ENCODE data around the gene H2BK1.

Gene H2BK1

GRCh38 chr7:151210087-151210854 is at the start of gene H2BK1:
Gene H2BK1 (minus strand): TSS chr7:151210488. CDS start chr7:151210318, 170 bp downstream.
- no peak for DNase-seq (ENCODE audit: low read depth)

DNA sequence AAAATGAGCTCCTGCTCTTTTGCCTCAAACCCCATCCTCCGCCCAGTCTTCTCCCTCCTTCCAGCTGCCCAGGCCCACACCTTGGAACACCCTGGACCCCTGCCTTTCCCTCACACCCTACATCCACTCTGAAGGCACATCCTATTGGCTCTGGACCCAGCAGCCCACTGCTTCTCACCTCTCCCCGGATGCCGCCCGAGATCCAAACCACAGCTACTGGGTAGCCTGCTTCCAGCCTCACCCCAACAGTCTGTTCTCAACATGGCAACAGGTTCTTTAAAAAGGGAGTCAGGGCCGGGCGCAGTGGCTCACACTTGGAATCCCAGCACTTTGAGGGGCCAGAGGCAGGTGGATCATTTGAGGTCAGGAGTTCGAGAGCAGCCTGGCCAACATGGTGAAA is 47.7 kb upstream of the H2BK1 start:
- DNase-seq (ENCODE audit: low read depth): no peak

GRCh38 chr7:151256410-151257045 is 46.2 kb upstream of the H2BK1 start:
- DNase-seq (ENCODE audit: low read depth): no peak

DNA sequence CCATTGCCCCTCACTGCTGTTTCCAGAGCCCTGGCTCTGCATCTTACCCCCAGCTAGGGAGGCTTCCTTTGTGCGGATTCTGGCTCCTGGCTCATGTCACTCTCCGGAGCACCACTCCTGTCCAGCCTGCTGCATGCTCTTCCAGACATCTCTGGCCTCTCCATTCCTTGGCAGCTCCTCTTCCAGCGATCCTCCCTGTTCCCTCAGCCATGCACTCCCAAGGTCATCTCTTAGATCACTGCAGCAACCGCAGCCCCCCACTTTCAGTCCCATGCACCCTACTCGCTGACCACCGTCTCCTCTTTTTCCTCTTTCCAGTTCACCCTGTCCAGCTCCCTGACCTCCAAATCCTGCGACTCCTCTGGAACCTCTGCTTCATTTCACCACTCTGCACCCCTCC is 45.1 kb upstream of the H2BK1 start:
- DNase-seq (ENCODE audit: low read depth): no peak

GRCh38 chr7:151254851-151255250 is 44.6 kb upstream of the H2BK1 start:
- DNase-seq (ENCODE audit: low read depth): no peak

DNA sequence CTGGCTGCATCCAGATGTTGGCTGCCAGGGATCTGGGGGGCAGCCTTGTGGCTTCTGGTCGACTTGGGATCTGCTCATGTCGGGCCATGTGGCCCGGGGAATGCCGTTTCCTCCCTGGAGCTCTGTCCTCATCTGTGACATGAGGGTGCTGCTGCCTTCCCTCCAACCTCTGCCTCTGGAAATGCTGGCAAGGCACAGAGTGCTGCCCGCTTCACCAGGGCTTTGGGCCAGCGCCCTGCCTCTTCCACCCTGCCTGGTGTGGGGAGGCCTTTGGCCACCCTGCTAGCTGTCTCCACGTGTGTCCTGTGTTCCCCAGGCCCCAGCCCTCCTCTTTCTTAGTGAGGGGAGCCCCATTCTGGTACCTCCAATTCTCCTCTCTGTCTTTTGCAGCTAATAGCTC is 44.0 kb upstream of the H2BK1 start:
- no peak for DNase-seq (ENCODE audit: low read depth)

DNA sequence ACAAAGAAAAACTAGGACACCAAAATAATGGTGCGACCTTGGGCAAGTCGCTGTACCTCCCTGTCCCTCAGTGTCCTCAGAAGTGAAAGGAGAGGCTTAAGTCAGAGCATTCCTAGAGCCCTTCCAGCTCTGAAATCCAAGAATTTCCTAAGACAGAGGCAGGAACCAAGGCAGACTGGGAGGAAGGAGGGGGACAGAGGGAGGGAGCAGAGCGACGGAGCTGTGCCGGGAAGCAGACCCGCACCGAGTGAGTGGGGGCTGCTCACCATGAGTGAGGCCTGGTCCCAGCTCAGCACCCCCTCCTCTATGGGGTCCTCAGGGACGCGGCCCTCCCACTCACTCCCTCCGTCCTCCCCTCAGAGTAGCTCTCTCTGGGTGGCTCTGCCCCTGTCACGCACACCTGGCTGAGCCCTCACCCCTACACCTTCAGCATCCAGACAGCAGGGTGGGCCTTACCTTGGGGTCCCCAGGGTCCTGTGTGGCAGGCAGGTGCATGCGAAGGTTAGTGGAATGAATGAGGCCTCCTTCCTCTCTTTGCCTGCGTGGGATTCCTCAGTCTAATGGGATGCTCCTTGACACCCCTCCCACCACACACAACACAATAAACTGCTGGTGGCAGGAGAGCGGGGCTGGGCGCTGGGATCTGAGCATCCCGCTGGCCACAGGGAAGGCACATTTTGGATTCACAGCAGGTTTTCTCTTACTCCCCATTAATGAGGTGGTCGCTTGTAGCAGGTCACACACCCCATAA is 42.8 kb upstream of the H2BK1 start:
- no peak for DNase-seq (ENCODE audit: low read depth)

GRCh38 chr7:151252561-151252835 is 42.2 kb upstream of the H2BK1 start:
- DNase-seq (ENCODE audit: low read depth): no peak

GRCh38 chr7:151251689-151252560 is 41.6 kb upstream of the H2BK1 start:
- DNase-seq (ENCODE audit: low read depth): no peak

GRCh38 chr7:151251328-151251688 is 41.0 kb upstream of the H2BK1 start:
- DNase-seq (ENCODE audit: low read depth): no peak

DNA sequence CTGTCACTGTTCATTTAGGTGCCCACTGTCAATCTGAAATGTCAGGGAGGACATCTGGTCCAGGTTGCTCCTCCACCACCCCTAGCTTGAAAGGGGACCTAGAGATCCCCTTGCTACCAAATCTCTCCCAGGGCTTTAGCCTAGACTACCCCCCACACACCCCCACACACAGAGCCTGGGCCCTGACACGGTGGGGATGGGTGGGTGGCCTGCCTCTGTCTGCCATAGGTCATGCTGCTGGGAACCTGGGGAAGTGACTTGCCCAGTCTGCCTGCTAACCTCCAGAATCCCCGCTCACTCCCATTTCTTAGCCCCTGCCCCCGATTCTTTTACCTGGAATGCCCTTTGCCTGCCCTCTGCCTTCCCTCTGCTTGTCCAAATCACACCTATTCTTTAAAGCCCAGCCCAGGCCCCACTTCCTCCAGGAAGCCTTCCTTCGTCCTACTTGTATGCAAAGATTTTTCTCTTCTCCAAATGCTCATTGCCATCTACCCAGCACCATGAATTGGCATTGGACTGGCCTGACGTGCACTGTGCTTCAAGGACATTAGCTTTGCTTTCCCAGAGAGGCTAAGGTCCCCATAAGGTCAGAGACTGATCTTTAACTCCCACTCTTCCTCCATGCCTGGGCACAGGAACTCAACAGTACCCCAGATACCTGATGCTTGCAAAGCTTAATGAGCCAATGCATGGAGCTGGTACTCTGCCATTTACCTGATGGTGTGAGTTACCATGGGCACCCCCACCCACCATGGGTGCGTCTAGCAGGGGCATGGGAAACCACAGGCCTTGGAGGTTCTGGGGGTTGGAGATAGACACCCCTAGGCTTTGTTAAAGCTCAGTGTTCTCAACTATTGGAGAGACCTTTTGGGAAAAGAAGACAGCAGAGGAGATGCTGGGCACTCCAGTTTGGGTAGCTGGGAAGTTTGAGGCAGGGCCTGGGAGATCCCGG is 40.2 kb upstream of the H2BK1 start:
- no peak for DNase-seq (ENCODE audit: low read depth)

DNA sequence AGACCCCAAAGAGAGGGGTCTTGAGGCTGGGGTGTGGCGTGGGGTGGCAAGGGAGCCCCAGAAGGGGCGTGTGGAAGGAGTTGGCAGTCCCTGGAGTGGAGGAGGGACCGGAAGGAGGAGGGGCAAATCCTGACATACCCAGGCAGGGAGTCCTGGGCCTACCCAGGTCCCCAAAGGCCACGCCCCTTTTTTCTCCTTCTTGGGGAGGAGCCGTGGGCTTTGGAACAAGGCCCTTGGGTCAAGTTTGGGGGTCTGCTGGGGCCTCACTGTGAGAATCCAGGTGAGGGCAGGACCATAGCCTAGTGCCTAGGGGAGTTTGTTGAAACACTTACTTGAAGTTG is 39.4 kb upstream of the H2BK1 start:
- DNase-seq (ENCODE audit: low read depth): no peak

DNA sequence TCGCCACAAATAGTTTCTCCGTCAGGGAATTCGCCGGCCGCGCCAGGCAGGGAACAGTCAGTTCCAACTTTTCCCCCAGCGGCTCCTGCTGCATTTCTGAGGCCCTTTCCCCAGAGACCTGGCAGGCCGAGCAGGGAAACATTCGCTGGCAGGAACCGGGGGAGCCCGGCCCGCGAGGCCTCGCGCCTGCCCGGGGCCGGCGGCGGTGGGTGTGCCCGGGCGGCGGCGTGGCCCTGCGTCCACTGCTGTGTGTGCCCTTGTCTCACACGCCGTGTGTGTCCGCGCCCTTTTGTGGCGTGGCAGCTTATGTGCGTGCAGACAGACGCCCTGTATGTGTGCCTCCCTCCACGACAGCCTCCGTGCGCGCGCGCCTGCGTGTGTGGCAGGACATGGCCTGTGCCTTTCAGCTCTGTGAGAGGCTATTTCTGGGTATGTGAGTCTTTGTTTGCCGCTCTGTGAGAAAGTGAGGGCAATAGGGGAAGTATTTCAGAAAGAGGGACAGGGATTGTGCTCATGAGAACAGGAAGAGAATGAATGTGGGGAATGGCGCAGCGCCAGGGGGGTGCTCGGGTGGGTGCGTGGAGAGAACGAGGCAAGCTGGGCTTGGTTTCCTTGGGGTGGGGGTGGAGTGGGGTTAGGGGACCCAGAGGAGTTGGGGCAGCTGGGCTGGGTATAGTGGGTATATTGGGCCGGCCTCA is 38.9 kb upstream of the H2BK1 start:
- DNase-seq (ENCODE audit: low read depth): no peak

- no peak for DNase-seq (ENCODE audit: low read depth)
These were observed 38.2 kb upstream of the H2BK1 start, which contains the start of gene SMARCD3 for GRCh38 chr7:151248346-151249033. Gene SMARCD3 (minus strand): TSS chr7:151248694. CDS start chr7:151248562, 132 bp downstream.

- DNase-seq (ENCODE audit: low read depth): no peak
These were observed 37.5 kb upstream of the H2BK1 start for GRCh38 chr7:151247611-151248345.

GRCh38 chr7:151246851-151247580 is 36.7 kb upstream of the H2BK1 start:
- no peak for DNase-seq (ENCODE audit: low read depth)

DNA sequence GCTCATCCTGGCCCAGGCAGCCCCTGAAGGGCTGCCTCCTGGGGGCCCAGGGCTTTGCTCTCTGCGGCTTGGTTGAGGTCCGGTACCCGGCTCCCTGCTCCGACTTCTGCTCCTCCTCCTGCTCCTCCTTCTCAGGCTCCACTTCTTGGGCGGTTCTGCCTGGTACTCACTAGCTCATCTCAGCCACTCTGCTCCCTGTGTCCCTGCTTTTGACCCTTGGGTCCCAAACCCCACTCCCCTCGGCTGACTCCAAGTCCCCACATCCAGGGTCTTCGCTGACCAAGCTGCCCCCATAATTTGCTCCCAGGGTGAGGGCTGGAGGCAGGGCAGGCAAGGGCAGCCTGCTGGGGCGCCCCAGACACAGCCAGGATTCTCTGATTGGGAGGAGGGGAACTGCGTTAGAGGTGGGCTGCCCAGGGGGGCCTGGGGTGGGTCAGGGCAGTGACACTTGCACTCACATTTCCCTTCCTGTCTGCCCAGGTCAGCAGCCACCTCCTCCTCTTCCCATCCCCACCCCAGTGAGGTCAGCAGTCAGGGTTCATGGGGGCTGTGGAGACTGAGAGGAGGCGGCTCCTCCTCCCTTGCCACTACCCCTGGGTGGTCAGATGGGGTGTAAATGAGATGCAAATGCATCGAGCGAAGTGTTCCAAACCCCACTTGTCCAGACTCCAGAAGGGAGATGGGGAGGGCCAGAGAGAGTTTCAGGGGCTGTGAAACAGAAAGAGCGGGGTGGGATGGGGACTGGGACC is 36.0 kb upstream of the H2BK1 start:
- DNase-seq (ENCODE audit: low read depth): no peak
